Left ventricle myocardium inferior (tissue), 1 donor: ENCODE results near the gene KIF15. TPM values are rescaled to one million over a fixed set of nuclear protein-coding genes. Genes with fewer than 3 reads are reported as not detected.
"Not testable (repeated sequence)": the region's sequence is repeated elsewhere in the genome, so short reads cannot be mapped to it uniquely, and the experiment has no call there.

Source experiments
- DNase-seq: peaks from one replicate; pipeline ENCODE4 v3.0.0-alpha.2; 2020
- H3K27ac ChIP-seq: fragments of 200-600 bp; replicated peaks from 2 replicates; pipeline ENCODE4 v1.8.0; 2021
- H3K27me3 ChIP-seq: fragments of 200-600 bp; 2 replicates; pipeline ENCODE4 v1.8.0; 2021; ENCODE audit warnings: low read depth
- H3K36me3 ChIP-seq: fragments of 200-600 bp; 2 replicates; pipeline ENCODE4 v1.8.0; 2021
- H3K4me1 ChIP-seq: fragments of 200-600 bp; 2 replicates; pipeline ENCODE4 v1.8.0; 2021
- H3K4me3 ChIP-seq: fragments of 200-600 bp; 2 replicates; pipeline ENCODE4 v1.8.0; 2021; ENCODE audit warnings: mild to moderate bottlenecking, moderate library complexity
- H3K9me3 ChIP-seq: fragments of 200-600 bp; replicated peaks from 2 replicates; pipeline ENCODE4 v1.8.0; 2021
- intact Hi-C: fragments of 100-400 bp; cut with micrococcal nuclease; formaldehyde crosslinking; loops from one replicate; pipeline ENCODE4 v1.11.0; 2022
- total RNA-seq: library from RNA; stranded (reverse); fragmentation: NEBNext Ultra II Directional; extraction: Animal tissue kit (Norgen Biotek cat#: 25700); gene quantifications from one replicate; pipeline ENCODE4 v1.2.1, GENCODE V29; 2021
- TF ChIP-seq, protein P1 (sequence below): fragments of 200-600 bp; IDR thresholded peaks from 2 replicates; pipeline ENCODE4 v1.8.0; 2021; ENCODE audit warnings: antibody characterized with exemption, mild to moderate bottlenecking, borderline replicate concordance
- donor health status: DM: no; HTN: yes; CAD: no; lungs with severe emphysema.

KIF15 gene
- total RNA-seq, 1 donor from 2014 or later = 0.85 TPM

DNA sequence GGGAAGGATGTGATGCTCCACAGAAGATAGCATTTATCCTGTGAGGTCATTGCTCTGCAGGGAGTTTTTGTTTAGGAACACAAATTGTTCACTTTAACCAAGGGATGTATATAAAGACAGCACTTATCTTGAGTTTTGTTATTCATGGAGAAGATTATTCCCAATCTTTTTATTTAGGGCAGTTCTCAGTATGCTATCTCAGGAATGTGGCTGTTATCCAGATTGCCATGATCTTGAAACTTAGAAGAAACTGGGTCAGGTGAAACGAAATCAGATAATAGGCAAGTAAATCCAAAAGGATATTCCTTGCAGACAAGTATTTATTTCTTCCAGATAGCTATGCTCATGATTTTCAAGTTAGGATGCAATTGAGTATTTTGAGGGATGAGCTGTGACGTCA, 80.8 kb downstream of the KIF15 start:
- Histone ChIP-seq H3K9me3 (peaks cover 4% of the 10 kb centered on the region), H3K27ac (no peak overlapping the region), H3K4me1 (peaks cover 20% of the 10 kb centered on the region), H3K27me3 (no peaks in the 10 kb centered on the region), H3K4me3 (no peak overlapping the region), H3K36me3 (no peaks in the 10 kb centered on the region)
- TF ChIP-seq, protein P1, sequence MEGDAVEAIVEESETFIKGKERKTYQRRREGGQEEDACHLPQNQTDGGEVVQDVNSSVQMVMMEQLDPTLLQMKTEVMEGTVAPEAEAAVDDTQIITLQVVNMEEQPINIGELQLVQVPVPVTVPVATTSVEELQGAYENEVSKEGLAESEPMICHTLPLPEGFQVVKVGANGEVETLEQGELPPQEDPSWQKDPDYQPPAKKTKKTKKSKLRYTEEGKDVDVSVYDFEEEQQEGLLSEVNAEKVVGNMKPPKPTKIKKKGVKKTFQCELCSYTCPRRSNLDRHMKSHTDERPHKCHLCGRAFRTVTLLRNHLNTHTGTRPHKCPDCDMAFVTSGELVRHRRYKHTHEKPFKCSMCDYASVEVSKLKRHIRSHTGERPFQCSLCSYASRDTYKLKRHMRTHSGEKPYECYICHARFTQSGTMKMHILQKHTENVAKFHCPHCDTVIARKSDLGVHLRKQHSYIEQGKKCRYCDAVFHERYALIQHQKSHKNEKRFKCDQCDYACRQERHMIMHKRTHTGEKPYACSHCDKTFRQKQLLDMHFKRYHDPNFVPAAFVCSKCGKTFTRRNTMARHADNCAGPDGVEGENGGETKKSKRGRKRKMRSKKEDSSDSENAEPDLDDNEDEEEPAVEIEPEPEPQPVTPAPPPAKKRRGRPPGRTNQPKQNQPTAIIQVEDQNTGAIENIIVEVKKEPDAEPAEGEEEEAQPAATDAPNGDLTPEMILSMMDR = no peak
- intact Hi-C loops = no loop called here
- no peak for DNase-seq

GRCh38 chr3:44845528-44846520, 84.2 kb downstream of the KIF15 start:
- Histone ChIP-seq H3K27me3 (no peaks in the 10 kb centered on the region), H3K9me3 (no peaks in the 10 kb centered on the region), H3K4me1 (peaks cover 29% of the 10 kb centered on the region), H3K27ac (peak overlapping the region; percentile 91), H3K36me3 (no peaks in the 10 kb centered on the region), H3K4me3 (no peak overlapping the region)
- intact Hi-C loops = no loop called here
- TF ChIP-seq, protein P1 = no peak
- peak; percentile 45 for DNase-seq

DNA sequence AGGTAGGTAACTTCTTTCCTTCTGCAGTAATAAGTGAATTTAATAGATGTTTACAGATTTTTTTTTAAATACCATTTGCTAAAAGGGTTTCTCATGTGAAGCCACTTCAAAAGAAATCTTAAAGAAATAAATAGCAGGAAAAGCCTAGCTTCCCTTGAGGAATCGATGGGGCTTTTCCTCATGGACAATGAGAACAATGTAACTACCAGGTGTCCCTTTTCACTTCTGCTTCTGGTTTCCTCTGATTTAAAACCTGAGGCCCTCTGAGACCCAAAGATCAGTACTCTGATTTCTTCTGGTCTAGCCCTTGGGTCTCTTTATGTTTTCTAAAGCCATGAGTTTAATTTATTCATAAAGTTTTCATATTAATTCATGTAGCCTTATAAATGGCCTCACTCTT, 87.0 kb downstream of the KIF15 start:
- intact Hi-C loops = no loop called here
- Histone ChIP-seq H3K36me3 (no peaks in the 10 kb centered on the region), H3K27me3 (no peaks in the 10 kb centered on the region), H3K9me3 (peaks cover 2% of the 10 kb centered on the region), H3K27ac (peak overlapping the region; percentile 91), H3K4me3 (no peak overlapping the region), H3K4me1 (peaks cover 29% of the 10 kb centered on the region)
- no peak for DNase-seq
- TF ChIP-seq, protein P1 = no peak

GRCh38 chr3:44856663-44857062, 95.1 kb downstream of the KIF15 start:
- DNase-seq, H3K4me3 ChIP-seq, H3K27ac ChIP-seq, H3K36me3 ChIP-seq, H3K4me1 ChIP-seq, intact Hi-C loops, H3K27me3 ChIP-seq: not testable (repeated sequence)
- H3K9me3 ChIP-seq = peaks cover 14% of the 10 kb centered on the region

DNA sequence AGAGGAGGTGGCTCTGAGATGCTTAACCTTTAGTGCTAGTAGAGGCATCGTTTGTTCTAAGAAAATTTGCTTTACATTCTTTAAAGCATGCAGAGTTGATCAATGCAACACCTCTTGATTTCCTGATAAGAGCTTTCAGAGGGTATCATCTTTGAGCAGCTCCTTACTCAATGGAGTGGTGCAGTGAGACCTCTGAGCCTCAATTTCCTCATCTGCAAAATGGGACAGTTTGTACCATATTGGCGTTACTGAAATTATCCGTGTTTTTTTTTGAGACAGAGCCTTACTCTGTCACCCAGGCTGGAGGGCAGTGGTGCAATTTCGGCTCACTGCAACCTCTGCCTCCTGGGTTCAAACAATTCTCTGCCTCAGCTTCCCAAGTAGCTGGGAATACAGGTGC, 98.5 kb downstream of the KIF15 start:
- H3K27me3 ChIP-seq = no peaks in the 10 kb centered on the region
- H3K4me1 ChIP-seq = peaks cover 40% of the 10 kb centered on the region
- H3K9me3 ChIP-seq = peaks cover 10% of the 10 kb centered on the region
- intact Hi-C loops = no loop called here
- no peak overlapping the region for H3K4me3 ChIP-seq
- no peak for DNase-seq
- H3K27ac ChIP-seq = no peak overlapping the region
- H3K36me3 ChIP-seq = no peaks in the 10 kb centered on the region
- TF ChIP-seq, protein P1 = no peak
